Thyroid gland (tissue), 4 donors: ENCODE measurements around the gene ARSI. TPM values are rescaled to one million over a fixed set of nuclear protein-coding genes. Genes with fewer than 3 reads are reported as not detected.

Experiments used
- DNase-seq, 2 donors: peaks; one replicate each; pipeline ENCODE4 v3.0.0-alpha.2; 2019
- H3K27ac ChIP-seq, 3 donors: fragments of 200-600 bp; sonication (generic); 1 replicate in 2 of 3; 2 replicates in 1 of 3; pipeline ENCODE4 v1.5.1; 2016 to 2019; ENCODE audit warnings: mild to moderate bottlenecking in 1 of 3, moderate library complexity in 1 of 3
- H3K27me3 ChIP-seq: fragments of 200-600 bp; sonication (generic); one replicate; pipeline ENCODE4 v1.5.1; 2019
- H3K36me3 ChIP-seq, 2 donors: fragments of 200-600 bp; sonication (generic); one replicate each; pipeline ENCODE4 v1.5.1; 2016 to 2019
- H3K4me1 ChIP-seq, 2 donors: fragments of 200-600 bp; sonication (generic); one replicate each; pipeline ENCODE4 v1.5.1; 2017 to 2019
- H3K4me3 ChIP-seq, 3 donors: fragments of 200-600 bp; sonication (generic); replicated peaks in 1 of 3; 1 replicate in 2 of 3; 2 replicates in 1 of 3; pipeline ENCODE4 v1.5.1; 2016; ENCODE audit warnings: mild to moderate bottlenecking in 1 of 3
- H3K9me3 ChIP-seq: fragments of 200-600 bp; sonication (generic); one replicate; pipeline ENCODE4 v1.5.1; 2017
- CTCF ChIP-seq, 6 experiments: fragments of 200-600 bp in 3 of 6; fragments of 450-650 bp in 3 of 6; sonication (generic) in 3 of 6; IDR thresholded peaks; one replicate each; pipeline ENCODE4 v1.5.1; 2016 to 2019; ENCODE audit warnings: antibody characterized with exemption in 6 of 6, mild to moderate bottlenecking in 2 of 6, inconsistent platforms in 1 of 6, moderate library complexity in 1 of 6
- POLR2A ChIP-seq, 2 donors: fragments of 450-650 bp; IDR thresholded peaks; one replicate each; pipeline ENCODE4 v1.6.1; 2017; ENCODE audit warnings: antibody characterized with exemption in 2 of 2, mild to moderate bottlenecking in 2 of 2, moderate library complexity in 1 of 2
- WGBS, 2 donors: methylation state at CpG; one replicate each; pipeline ENCODE4 v1.1.5; 2017; 5-methylcytosine and 5-hydroxymethylcytosine counted together
- intact Hi-C: fragments of 100-400 bp; cut with DNase I; formaldehyde crosslinking; loops from one replicate; pipeline ENCODE4 v1.15.1; 2023
- total RNA-seq, 4 donors: library from RNA; depleted of rRNA; stranded (reverse); fragments of >200 nt; gene quantifications; one replicate each; pipeline ENCODE4 v1.2.3, GENCODE V29; 2016

ARSI gene
- total RNA-seq, 4 donors from 2014 or later, result 0.22 to 0.67 TPM; not detected in 2

- H3K4me1 ChIP-seq, result no peaks in the 10 kb centered on the region
- TF ChIP-seq CTCF (IDR thresholded peaks at IDR 0.05) (no peak), POLR2A (IDR thresholded peaks at IDR 0.05) (no peak)
- H3K4me3 ChIP-seq, result no peak overlapping the region
- no peaks in the 10 kb centered on the region for H3K36me3 ChIP-seq
- DNase-seq, result no peak
- no peaks in the 10 kb centered on the region for H3K9me3 ChIP-seq
- WGBS, 2 donors, result 90 to 100% methylated on average over 2 of the region's 2 CpGs
- intact Hi-C loops, result no loop called here
- H3K27ac ChIP-seq, result no peak overlapping the region
- H3K27me3 ChIP-seq, result no peaks in the 10 kb centered on the region
These were observed 25.8 kb upstream of the ARSI start for GRCh38 chr5:150328515-150328914.

GRCh38 chr5:150327139-150327538 lies 24.4 kb upstream of the ARSI start:
- no peak for TF ChIP-seq POLR2A (IDR thresholded peaks at IDR 0.05)
- TF ChIP-seq CTCF (IDR thresholded peaks at IDR 0.05), result no peak
- intact Hi-C loops, result no loop called here
- 81 to 88% methylated on average over 3 of the region's 3 CpGs for WGBS, 2 donors
- no peaks in the 10 kb centered on the region for H3K36me3 ChIP-seq
- no peaks in the 10 kb centered on the region for H3K27me3 ChIP-seq
- H3K9me3 ChIP-seq, result no peaks in the 10 kb centered on the region
- DNase-seq, result no peak
- H3K27ac ChIP-seq, result no peak overlapping the region
- no peaks in the 10 kb centered on the region for H3K4me1 ChIP-seq
- H3K4me3 ChIP-seq, result no peak overlapping the region

- intact Hi-C loops, result no loop called here
- Histone ChIP-seq H3K36me3 (no peaks in the 10 kb centered on the region), H3K27me3 (no peaks in the 10 kb centered on the region), H3K4me1 (no peaks in the 10 kb centered on the region), H3K9me3 (no peaks in the 10 kb centered on the region), H3K27ac (no peak overlapping the region), H3K4me3 (no peak overlapping the region)
- DNase-seq, result no peak
- WGBS, 2 donors, result 51 to 58% methylated on average over 2 of the region's 2 CpGs
- TF ChIP-seq POLR2A (IDR thresholded peaks at IDR 0.05), result no peak
- no peak for TF ChIP-seq CTCF (IDR thresholded peaks at IDR 0.05)
These were observed 24.0 kb upstream of the ARSI start for GRCh38 chr5:150326707-150327106.

- no peak for DNase-seq
- H3K27ac ChIP-seq, result no peak overlapping the region
- no peak overlapping the region for H3K4me3 ChIP-seq
- H3K36me3 ChIP-seq, result no peaks in the 10 kb centered on the region
- H3K4me1 ChIP-seq, result peaks cover 0 to under 1% of the 10 kb centered on the region in 2 donors
- WGBS, 2 donors, result 78 to 88% methylated on average over 4 of the region's 4 CpGs
- intact Hi-C loops, result no loop called here
- TF ChIP-seq POLR2A (IDR thresholded peaks at IDR 0.05) (no peak), CTCF (IDR thresholded peaks at IDR 0.05) (no peak)
- no peaks in the 10 kb centered on the region for H3K27me3 ChIP-seq
- no peaks in the 10 kb centered on the region for H3K9me3 ChIP-seq
These were observed 22.7 kb upstream of the ARSI start for GRCh38 chr5:150325426-150325825.

- no peak for DNase-seq
- intact Hi-C loops, result no loop called here
- Histone ChIP-seq H3K27me3 (no peaks in the 10 kb centered on the region), H3K36me3 (no peaks in the 10 kb centered on the region), H3K4me1 (peaks cover 5 to 8% of the 10 kb centered on the region in 2 donors), H3K27ac (no peak overlapping the region), H3K4me3 (no peak overlapping the region), H3K9me3 (no peaks in the 10 kb centered on the region)
- no peak for TF ChIP-seq POLR2A (IDR thresholded peaks at IDR 0.05)
- TF ChIP-seq CTCF (IDR thresholded peaks at IDR 0.05), result no peak
- 72 to 89% methylated on average over 8 of the region's 8 CpGs for WGBS, 2 donors
These were observed 21.1 kb upstream of the ARSI start for GRCh38 chr5:150323819-150324218.
